ENCODE results near the gene UBE2I.

Gene UBE2I

GRCh38 chr16:1330931-1331711 is 21.7 kb downstream of the UBE2I start:
- ATAC-seq, result no peak

GRCh38 chr16:1331712-1332617 is 22.5 kb downstream of the UBE2I start:
- ATAC-seq, result no peak

- ATAC-seq, result no peak
These were observed 23.2 kb downstream of the UBE2I start for GRCh38 chr16:1332618-1333148.

- ATAC-seq, result peak; percentile 58 to 62
These were observed 23.8 kb downstream of the UBE2I start, which contains the start of gene BAIAP3 for GRCh38 chr16:1333149-1333812. Gene BAIAP3 (plus strand): TSS chr16:1333645. CDS start chr16:1338550, 4,905 bp downstream.

GRCh38 chr16:1333854-1334700 is 24.6 kb downstream of the UBE2I start:
- ATAC-seq, result no peak

GRCh38 chr16:1334739-1335138 is 25.3 kb downstream of the UBE2I start:
- ATAC-seq, result no peak

GRCh38 chr16:1335211-1335971 is 26.0 kb downstream of the UBE2I start:
- ATAC-seq, result no peak

- no peak for ATAC-seq
These were observed 26.6 kb downstream of the UBE2I start for GRCh38 chr16:1335996-1336395.

GRCh38 chr16:1336619-1337018 is 27.2 kb downstream of the UBE2I start:
- ATAC-seq, result no peak

- ATAC-seq, result no peak
These were observed 28.1 kb downstream of the UBE2I start for GRCh38 chr16:1337486-1337885.

GRCh38 chr16:1338119-1338730 is 28.8 kb downstream of the UBE2I start:
- ATAC-seq, result no peak

GRCh38 chr16:1338855-1339675 is 29.6 kb downstream of the UBE2I start:
- ATAC-seq, result no peak

GRCh38 chr16:1340730-1341494 is 31.5 kb downstream of the UBE2I start:
- no peak for ATAC-seq

GRCh38 chr16:1341495-1342420 is 32.3 kb downstream of the UBE2I start:
- no peak for ATAC-seq

GRCh38 chr16:1342526-1343427 is 33.3 kb downstream of the UBE2I start:
- peak; percentile 92 for ATAC-seq

- no peak for ATAC-seq
These were observed 34.2 kb downstream of the UBE2I start for GRCh38 chr16:1343428-1344242.
